MCF 10A (cell line): ENCODE results near the gene SPATA3. TPM values are rescaled to one million over a fixed set of nuclear protein-coding genes. Genes with fewer than 3 reads are reported as not detected.

ENCODE experiments used
- BruUV-seq: library from RNA; stranded (reverse); fragments of 400-500 nt; replicated peaks from 2 replicates; lab custom pipeline; 2021; lab: Mats Ljungman, UMichigan
- CTCF ChIA-PET: fragments of 300-600 bp; sonication (Branson Sonifier 250); formaldehyde crosslinking; extraction: SDS; loops from one replicate; lab custom pipeline; 2021; ENCODE audit warnings: antibody characterized with exemption, inconsistent platforms; lab: Yijun Ruan, JAX
- POLR2A ChIA-PET: fragments of 300-600, 350-650 bp; sonication (Branson Sonifier 250); formaldehyde crosslinking; extraction: SDS; loops from one replicate; lab custom pipeline; 2020; ENCODE audit warnings: antibody characterized with exemption, inconsistent platforms; lab: Yijun Ruan, JAX
- DNase-seq: peaks from one replicate; pipeline ENCODE4 v3.0.0-alpha.2; 2018; ENCODE audit not compliant: unreplicated experiment
- H3K27ac Mint-ChIP-seq: one replicate; pipeline ENCODE4 v1.8.0; 2022; ENCODE audit warnings: mild to moderate bottlenecking, low read depth, mixed read lengths; ENCODE audit not compliant: unreplicated experiment
- H3K27me3 Mint-ChIP-seq: one replicate; pipeline ENCODE4 v1.8.0; 2022; ENCODE audit warnings: mixed read lengths; ENCODE audit not compliant: insufficient read depth, unreplicated experiment
- H3K36me3 Mint-ChIP-seq: one replicate; pipeline ENCODE4 v1.8.0; 2022; ENCODE audit warnings: mild to moderate bottlenecking, moderate library complexity, mixed read lengths; ENCODE audit not compliant: insufficient read depth, unreplicated experiment
- H3K4me1 Mint-ChIP-seq: one replicate; pipeline ENCODE4 v1.8.0; 2022; ENCODE audit warnings: mixed read lengths; ENCODE audit not compliant: insufficient read depth, unreplicated experiment
- H3K4me3 Mint-ChIP-seq: one replicate; pipeline ENCODE4 v1.8.0; 2022; ENCODE audit warnings: mild to moderate bottlenecking, moderate library complexity, mixed read lengths; ENCODE audit not compliant: unreplicated experiment
- H3K9me3 Mint-ChIP-seq: one replicate; pipeline ENCODE4 v1.8.0; 2022; ENCODE audit warnings: mixed read lengths; ENCODE audit not compliant: unreplicated experiment
- CTCF ChIP-seq: fragments of 200-600 bp; IDR thresholded peaks from one replicate; pipeline ENCODE4 v1.8.0; 2022; ENCODE audit warnings: antibody characterized with exemption, mild to moderate bottlenecking; ENCODE audit not compliant: unreplicated experiment
- intact Hi-C: fragments of 100-400 bp; cut with micrococcal nuclease; formaldehyde crosslinking; loops from 2 replicates; pipeline ENCODE4 v1.14.1; 2022
- total RNA-seq: library from RNA; stranded (reverse); gene quantifications from 2 replicates; pipeline ENCODE4 v1.2.3, GENCODE V29; 2022

Gene SPATA3
- total RNA-seq, 1 experiment from 2014 or later: not detected

DNA sequence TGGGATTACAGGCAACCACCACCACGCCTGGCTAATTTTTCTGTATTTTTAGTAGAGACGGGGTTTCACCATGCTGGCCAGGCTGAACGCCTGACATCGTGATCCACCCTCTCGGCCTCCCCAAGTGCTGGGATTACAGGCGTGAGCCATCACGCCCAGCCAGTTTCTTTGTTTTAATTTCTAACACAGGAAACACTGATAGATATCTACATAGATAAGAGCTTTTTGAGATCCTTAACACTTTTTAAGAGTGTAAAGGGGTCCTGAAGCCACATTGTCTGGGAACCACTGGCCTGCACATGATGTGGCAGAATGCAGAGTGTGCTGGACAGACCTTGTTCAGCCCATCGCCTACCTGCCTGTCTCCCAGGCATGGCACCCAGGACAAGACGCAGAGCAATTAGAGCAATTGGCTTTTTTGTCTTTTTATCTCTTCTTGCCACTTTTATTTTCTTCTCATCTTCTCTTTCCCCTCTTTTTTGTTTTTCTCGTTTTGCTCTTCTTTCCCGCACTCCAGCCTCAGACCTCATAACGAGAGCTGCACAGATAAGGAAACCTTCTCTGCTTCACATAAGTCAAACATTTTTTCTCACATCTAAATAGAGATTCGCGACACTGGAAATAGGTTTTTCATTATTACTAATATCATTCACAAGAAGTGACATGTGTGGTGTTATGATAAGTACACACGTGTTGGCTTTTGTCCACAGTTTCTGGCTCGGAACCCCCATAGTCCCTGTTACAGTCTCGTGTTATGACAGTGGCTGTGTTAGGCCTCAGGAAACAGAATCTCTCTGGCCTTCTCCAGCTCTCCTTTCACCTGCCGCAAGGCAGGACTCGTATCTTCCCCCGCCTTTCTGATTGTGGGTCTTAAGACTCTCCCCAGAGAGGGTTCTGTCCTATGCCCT, 45.7 kb upstream of the SPATA3 start:
- no peaks in the 10 kb centered on the region for H3K4me1 Mint-ChIP-seq
- no peaks in the 10 kb centered on the region for H3K36me3 Mint-ChIP-seq
- peaks cover 7% of the 10 kb centered on the region for H3K9me3 Mint-ChIP-seq
- no peak for DNase-seq
- no peaks in the 10 kb centered on the region for H3K27me3 Mint-ChIP-seq
- intact Hi-C loops: no loop called here
- BruUV-seq: no TSS peak
- H3K27ac Mint-ChIP-seq: no peak overlapping the region
- no peak overlapping the region for H3K4me3 Mint-ChIP-seq
- POLR2A ChIA-PET: no interaction called here
- TF ChIP-seq CTCF: no peak
- CTCF ChIA-PET: interaction anchor here (0.6 kb wide), 1 partner anchor 47 kb away, joined by 5 read pairs; no protein-coding TSS in a partner anchor

GRCh38 chr2:230950874-230951339, 45.0 kb upstream of the SPATA3 start:
- no peak for TF ChIP-seq CTCF
- POLR2A ChIA-PET: no interaction called here
- no peak overlapping the region for H3K4me3 Mint-ChIP-seq
- H3K4me1 Mint-ChIP-seq: no peaks in the 10 kb centered on the region
- no peaks in the 10 kb centered on the region for H3K36me3 Mint-ChIP-seq
- intact Hi-C loops: no loop called here
- H3K27ac Mint-ChIP-seq: no peak overlapping the region
- BruUV-seq: no TSS peak
- CTCF ChIA-PET: interaction anchor here (0.6 kb wide), 2 partner anchors 48 to 346 kb away, joined by 3 to 5 read pairs; no protein-coding TSS in a partner anchor
- H3K27me3 Mint-ChIP-seq: no peaks in the 10 kb centered on the region
- no peak for DNase-seq
- H3K9me3 Mint-ChIP-seq: peaks cover 7% of the 10 kb centered on the region

DNA sequence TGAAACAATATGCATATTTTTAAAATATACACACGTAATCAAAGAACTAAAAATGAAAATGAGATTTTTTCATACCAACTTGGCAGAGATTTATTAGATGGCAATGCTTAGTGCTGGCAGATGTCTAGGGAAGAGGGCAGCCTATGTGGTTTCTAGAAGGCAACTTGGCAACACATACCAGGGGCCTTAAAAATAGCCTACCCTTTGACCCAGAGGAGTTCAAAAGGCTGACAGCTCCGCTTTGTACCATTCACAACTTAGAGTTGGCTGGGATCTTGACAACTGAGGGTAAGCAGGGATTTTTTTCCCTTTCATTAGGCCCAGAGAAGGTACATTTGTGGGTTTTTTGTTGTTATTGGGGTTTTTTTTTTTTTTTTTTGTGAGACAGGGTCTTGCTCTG, 44.5 kb upstream of the SPATA3 start:
- H3K4me1 Mint-ChIP-seq: no peaks in the 10 kb centered on the region
- no peaks in the 10 kb centered on the region for H3K27me3 Mint-ChIP-seq
- H3K9me3 Mint-ChIP-seq: peaks cover 7% of the 10 kb centered on the region
- no peak overlapping the region for H3K27ac Mint-ChIP-seq
- no peak overlapping the region for H3K4me3 Mint-ChIP-seq
- ChIA-PET POLR2A (no interaction called here), CTCF (interaction anchor here (0.6 kb wide), 1 partner anchor 345 kb away, joined by 3 read pairs; no protein-coding TSS in a partner anchor)
- TF ChIP-seq CTCF: no peak
- DNase-seq: no peak
- intact Hi-C loops: no loop called here
- no TSS peak for BruUV-seq
- H3K36me3 Mint-ChIP-seq: no peaks in the 10 kb centered on the region

DNA sequence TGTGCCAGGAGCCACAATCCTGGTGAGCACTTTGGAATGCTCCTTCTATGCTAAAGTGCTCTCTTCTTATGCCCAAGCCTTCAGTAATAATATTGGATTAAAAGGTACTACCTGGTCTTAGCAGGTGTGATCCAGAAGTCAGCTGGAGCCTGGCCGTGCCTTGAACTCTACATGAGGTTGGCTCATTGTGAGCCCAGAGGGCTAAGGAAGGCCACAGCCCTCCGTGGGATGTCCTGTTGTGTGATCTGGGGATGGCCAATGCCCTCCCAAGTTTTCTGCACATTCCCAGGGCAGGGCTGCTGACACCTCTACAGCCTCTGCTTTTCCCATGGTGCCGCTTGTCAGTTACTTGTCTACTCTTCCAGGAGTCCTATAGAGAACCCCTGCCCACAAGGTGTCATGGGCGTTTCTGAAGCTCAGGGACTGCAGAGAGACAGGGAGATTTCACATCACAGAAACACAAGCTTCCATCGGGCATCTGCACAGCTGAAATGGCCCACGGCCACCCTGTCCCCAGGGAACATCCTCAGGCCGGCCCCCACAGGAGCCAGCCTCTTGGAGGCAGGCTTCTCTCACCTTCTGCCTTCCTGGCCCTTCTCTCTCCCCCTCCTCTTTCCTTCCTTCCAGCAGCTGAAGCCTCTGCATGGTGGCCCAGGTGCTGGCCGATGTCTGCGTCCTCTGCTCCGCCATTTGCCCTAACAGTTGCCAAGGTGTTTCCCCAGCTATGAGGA, 43.5 kb upstream of the SPATA3 start:
- peaks cover 8% of the 10 kb centered on the region for H3K4me1 Mint-ChIP-seq
- TF ChIP-seq CTCF: no peak
- no peak overlapping the region for H3K27ac Mint-ChIP-seq
- POLR2A ChIA-PET: no interaction called here
- no peak overlapping the region for H3K4me3 Mint-ChIP-seq
- CTCF ChIA-PET: interaction anchor here (0.6 kb wide), 2 partner anchors 51 to 122 kb away, joined by 3 read pairs; no protein-coding TSS in a partner anchor
- no peaks in the 10 kb centered on the region for H3K27me3 Mint-ChIP-seq
- H3K36me3 Mint-ChIP-seq: no peaks in the 10 kb centered on the region
- no peak for DNase-seq
- H3K9me3 Mint-ChIP-seq: peaks cover 7% of the 10 kb centered on the region
- no TSS peak for BruUV-seq
- intact Hi-C loops: no loop called here
